G401 (cell line): ENCODE results near the gene IRX6. TPM values are rescaled to one million over a fixed set of nuclear protein-coding genes. Genes with fewer than 3 reads are reported as not detected.

Source experiments
- DNase-seq: peaks from one replicate; pipeline ENCODE4 v3.0.0-alpha.2; 2015; ENCODE audit warnings: low spot score
- in situ Hi-C: cut with HindIII; loops from 2 replicates; pipeline ENCODE4 v1.10.0; 2016; ENCODE audit warnings: low sequenced_read_pairs, mixed read lengths
- total RNA-seq: library from RNA; depleted of rRNA; stranded (reverse); fragments of >200 nt; shearing (Covaris generic); gene quantifications from 2 replicates; pipeline ENCODE4 v1.2.3, GENCODE V29; 2014

IRX6 gene
- total RNA-seq, 1 experiment from 2014 or later, result not detected

- in situ Hi-C loops, result no loop called here
- no peak for DNase-seq
These were observed 27.0 kb downstream of the IRX6 start for GRCh38 chr16:55350984-55351383.

DNA sequence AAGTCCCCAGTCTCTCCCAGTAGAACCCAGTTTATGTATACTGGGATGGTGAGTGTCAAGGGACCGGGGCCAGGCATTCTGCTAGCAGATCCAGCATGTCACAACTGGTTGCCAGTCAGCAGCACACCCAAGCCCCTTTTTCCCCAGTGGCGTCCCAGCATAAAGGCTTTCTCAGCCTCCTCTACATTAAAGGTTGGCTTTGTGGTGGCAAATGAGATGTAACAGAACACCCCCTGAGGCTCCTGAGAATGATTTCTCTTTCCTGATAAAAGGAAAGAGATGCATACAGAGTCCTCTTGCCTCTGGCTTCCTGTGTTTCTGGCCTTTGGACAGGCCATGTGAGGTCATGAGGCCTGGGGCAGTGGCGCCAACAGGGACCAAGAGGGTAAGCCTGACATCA lies 27.9 kb downstream of the IRX6 start:
- in situ Hi-C loops, result no loop called here
- DNase-seq, result no peak

GRCh38 chr16:55357241-55357640 lies 33.2 kb downstream of the IRX6 start:
- in situ Hi-C loops, result no loop called here
- DNase-seq, result no peak

- no peak for DNase-seq
- in situ Hi-C loops, result no loop called here
These were observed 35.9 kb downstream of the IRX6 start for GRCh38 chr16:55359946-55360345.

DNA sequence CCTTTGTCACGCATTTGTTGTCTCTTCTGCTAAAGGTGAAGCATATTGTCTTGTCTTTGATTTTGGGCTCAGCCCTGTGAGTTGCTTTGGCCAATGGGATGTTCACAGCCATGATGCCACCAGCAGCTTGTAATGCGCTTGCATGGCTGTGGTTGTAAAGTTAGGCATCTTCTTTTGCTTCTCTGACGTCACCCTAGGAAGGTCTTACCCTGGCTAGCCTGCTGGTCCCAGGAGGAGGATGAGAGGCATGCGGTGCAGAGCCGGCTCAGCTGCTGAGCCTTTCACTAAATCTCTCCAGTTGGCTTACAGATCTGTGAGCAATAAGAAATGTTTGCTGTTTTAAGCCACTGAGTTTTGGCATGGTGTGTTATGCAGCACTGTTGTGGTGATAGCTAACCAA lies 40.8 kb downstream of the IRX6 start:
- DNase-seq, result no peak
- in situ Hi-C loops, result no loop called here

DNA sequence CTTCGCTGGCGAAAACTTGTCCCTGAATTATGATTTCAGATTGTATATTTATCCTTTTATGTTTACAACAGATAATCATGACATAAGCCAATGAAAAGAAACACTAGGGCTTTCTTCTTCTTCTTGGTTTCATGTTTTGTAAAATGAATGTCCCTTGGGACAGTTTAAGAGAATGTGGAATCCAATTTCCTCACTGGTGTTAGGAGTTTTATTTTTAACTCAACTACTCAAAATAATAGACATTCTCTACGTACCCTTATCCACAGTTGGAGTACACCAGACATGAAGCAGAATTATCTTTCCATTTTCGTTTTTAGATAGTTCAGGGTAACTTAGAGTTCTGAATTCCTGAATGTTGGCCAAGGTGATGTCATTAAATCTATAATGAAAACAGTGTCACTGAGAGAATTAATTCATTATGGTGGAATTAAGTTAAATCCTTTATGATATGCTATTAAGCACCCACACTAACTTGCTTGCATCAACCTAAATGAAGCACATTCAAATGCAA lies 43.4 kb downstream of the IRX6 start:
- in situ Hi-C loops, result no loop called here
- no peak for DNase-seq

DNA sequence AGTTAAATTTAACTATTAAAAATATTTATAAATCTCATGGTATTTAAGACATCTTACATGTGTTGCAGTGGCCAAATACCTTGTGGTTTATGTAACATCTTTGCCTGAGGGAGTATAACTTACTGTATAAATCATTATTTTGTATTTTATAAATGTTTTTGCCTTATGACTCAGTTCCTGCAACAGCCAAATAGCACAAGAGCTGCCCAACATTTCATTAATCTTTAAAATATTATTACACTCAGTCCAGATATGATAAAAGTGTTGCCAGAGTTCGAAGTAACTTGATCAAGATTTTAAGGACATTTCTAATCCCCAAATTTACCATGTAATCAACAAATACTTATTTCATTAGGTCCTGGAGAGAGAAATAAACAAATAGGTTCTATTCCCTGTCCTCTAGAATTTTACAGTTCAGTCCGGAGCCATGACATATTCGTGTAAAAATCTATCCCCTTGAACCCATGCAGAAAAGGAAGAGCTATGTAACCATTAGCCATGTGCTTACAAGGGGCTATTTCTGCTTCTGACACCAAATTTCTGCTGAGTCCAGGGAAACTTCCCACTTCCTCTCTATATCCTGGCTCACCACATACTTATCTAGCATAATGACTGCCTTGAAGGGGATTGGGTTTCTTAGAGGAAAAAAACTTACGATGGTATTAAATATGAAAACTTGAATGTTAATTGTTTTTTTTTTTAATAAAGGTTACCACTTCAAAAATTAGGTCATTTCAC lies 44.0 kb downstream of the IRX6 start:
- DNase-seq, result no peak
- in situ Hi-C loops, result no loop called here

DNA sequence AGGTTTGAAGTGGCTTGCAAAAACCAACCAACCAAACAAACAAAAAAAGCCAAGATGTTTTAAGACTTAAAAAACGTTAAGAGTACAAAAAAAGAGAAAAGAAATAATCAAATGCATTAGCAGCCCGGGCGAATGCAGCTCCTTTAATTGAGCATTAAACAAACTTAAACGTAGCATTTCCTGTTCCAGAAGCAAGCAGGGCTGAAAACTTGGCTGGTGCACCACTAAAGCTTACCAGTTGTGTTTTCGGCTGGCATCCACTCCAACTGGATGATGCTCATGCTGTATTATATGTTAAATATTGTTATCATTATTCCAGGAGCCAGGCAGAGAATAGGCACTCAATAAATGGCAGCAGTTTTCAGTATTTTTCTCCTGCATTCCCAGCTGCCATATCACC lies 45.1 kb downstream of the IRX6 start:
- in situ Hi-C loops, result no loop called here
- no peak for DNase-seq

- peak; percentile 84 for DNase-seq
- in situ Hi-C loops, result no loop called here
These were observed 46.9 kb downstream of the IRX6 start for GRCh38 chr16:55370762-55371482.

DNA sequence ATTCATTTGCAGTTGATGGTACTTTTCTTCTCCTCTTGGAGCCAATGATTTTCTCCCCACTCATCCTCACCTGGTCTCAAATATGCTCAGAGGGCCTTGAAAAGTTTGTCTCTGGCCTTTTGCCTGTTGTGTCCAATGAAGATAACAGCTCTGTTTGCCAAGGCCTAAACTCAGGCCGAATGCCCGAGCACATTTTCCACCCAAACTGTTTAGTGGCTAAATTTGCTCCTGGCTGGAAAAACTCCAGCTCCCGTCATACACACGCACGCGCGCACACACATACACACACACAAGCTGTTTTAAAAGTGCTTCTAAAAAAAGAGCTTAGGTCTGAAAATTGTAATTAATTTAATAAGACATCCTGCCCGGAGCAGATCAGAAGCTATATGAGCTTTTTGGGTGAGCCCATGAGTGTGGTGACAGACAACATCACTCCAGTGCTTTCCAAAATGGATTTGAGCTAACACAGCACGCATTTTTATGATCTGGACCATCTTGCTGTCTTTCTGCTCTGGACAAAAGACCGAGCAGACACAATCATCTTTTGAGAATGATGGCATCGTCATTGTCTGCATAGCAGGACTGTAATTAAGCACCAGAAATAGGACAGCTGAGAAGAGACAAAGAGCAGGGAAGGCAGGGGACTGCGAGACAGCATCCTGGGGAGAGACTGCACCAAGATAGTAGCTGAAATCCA lies 48.9 kb downstream of the IRX6 start:
- in situ Hi-C loops, result no loop called here

DNA sequence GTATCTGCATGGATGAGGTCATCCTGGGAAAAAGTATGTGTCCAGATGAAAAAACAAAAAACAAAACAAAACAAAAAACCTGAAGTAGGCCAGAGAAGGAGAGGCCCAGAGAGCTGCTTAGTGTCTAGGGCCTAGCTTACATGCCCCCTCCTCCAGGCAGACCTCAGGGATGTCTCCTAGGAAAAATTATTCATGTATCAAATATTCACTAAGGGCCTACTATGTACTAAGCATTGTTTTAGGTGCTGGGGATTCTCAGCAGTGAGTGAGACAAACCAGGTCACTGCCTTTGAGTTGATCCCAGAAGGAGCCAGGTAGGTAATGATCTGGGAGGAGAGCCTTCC lies 49.5 kb downstream of the IRX6 start:
- in situ Hi-C loops, result no loop called here
- no peak for DNase-seq

More for the DNA sequence above, 48.9 kb downstream of the IRX6 start:
- DNase-seq, result peak; percentile 81

GRCh38 chr16:55376045-55376444 lies 52.0 kb downstream of the IRX6 start:
- DNase-seq, result no peak
- in situ Hi-C loops, result no loop called here

DNA sequence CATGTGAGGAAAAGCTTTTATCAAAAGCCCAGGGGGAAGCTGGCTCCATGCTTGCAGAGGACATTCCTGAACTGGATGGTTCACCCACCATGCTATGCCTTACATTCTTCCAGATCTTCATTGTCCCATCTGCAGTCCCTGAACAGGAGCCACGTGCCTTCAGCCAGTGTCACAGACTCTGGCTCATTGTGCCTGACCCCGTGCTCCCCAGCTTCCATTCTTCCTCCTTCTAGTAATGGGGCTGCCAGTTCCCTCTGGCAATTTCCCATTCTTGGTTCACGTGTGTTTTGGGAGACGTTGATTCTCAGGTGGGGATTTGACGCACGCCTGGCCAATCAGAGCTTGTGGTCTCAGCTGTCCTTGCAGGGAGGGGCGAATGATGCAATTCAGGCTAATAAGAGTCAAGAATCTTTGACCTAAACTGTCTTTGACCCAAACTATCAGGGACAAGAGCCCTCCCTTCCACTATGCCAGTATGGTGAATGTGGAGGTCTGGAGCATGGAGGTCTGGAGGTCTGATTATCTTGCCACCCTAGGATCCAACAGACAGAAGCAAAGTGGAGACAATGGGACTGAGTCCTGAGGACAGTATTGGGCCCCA lies 52.7 kb downstream of the IRX6 start:
- in situ Hi-C loops, result no loop called here
- no peak for DNase-seq

- in situ Hi-C loops, result no loop called here
- DNase-seq, result no peak
These were observed 53.8 kb downstream of the IRX6 start for GRCh38 chr16:55377840-55378239.

- in situ Hi-C loops, result no loop called here
- DNase-seq, result no peak
These were observed 54.6 kb downstream of the IRX6 start for GRCh38 chr16:55378616-55379015.

DNA sequence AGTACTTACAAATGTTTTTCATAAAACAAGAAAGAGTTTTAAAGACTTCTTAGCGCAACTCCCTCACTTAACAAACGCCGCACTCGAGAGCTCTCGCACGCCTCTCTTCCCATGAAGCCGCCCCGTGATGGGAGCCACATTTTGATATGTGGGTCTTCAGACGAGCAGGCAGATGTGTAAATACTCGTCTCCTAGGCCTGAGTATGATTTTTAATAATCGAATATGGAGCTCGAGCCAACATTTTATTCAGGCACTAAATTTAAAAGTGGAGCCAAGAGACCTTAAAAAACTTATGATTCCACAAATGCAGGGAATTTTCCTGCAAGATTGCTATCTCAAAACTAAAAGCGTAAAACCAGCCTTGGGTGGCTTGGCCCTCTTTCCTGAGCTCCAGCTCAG lies 55.4 kb downstream of the IRX6 start:
- no peak for DNase-seq
- in situ Hi-C loops, result no loop called here

GRCh38 chr16:55379876-55380390 lies 55.9 kb downstream of the IRX6 start:
- in situ Hi-C loops, result no loop called here
- no peak for DNase-seq
